ENCODE measurements around the gene KLRF2. TPM values are rescaled to one million over a fixed set of nuclear protein-coding genes. Genes with fewer than 3 reads are reported as not detected.

The KLRF2 gene
- total RNA-seq, 6 experiments from 2014 or later: not detected

DNA sequence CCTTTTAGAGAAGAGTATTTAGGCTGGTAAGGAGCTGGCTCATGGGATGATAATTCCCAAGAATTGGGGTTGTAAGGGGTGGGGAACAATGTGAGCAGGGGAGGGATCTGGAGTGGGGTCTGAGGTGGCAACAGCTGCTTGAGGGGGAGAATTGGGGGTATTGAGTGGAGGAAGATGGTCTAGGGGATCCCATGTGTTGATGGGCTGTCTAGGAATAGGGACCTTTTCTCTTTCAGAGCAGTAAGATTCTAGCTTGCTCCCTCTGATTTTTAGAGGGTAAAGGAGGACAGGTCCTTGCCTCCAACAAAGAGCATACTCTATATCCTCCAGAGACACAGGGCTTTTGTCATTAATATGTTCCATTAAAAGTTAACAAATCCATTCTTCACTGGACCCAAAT lies 28.4 kb downstream of the KLRF2 start:
- Mint-ChIP-seq H3K27ac (no peak overlapping the region), H3K27me3 (ENCODE audit: insufficient read depth) (peaks cover 5% of the 10 kb centered on the region), H3K4me1 (ENCODE audit: low read depth) (no peaks in the 10 kb centered on the region; the same call in 1 of the 2 replicates), H3K9me3 (peaks cover 26% of the 10 kb centered on the region), H3K36me3 (ENCODE audit: low read depth) (peaks cover 13% of the 10 kb centered on the region), H3K4me3 (no peak overlapping the region)
- TF ChIP-seq, protein P1, sequence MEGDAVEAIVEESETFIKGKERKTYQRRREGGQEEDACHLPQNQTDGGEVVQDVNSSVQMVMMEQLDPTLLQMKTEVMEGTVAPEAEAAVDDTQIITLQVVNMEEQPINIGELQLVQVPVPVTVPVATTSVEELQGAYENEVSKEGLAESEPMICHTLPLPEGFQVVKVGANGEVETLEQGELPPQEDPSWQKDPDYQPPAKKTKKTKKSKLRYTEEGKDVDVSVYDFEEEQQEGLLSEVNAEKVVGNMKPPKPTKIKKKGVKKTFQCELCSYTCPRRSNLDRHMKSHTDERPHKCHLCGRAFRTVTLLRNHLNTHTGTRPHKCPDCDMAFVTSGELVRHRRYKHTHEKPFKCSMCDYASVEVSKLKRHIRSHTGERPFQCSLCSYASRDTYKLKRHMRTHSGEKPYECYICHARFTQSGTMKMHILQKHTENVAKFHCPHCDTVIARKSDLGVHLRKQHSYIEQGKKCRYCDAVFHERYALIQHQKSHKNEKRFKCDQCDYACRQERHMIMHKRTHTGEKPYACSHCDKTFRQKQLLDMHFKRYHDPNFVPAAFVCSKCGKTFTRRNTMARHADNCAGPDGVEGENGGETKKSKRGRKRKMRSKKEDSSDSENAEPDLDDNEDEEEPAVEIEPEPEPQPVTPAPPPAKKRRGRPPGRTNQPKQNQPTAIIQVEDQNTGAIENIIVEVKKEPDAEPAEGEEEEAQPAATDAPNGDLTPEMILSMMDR (IDR thresholded peaks at IDR 0.05): no peak
- DNase-seq: no peak

DNA sequence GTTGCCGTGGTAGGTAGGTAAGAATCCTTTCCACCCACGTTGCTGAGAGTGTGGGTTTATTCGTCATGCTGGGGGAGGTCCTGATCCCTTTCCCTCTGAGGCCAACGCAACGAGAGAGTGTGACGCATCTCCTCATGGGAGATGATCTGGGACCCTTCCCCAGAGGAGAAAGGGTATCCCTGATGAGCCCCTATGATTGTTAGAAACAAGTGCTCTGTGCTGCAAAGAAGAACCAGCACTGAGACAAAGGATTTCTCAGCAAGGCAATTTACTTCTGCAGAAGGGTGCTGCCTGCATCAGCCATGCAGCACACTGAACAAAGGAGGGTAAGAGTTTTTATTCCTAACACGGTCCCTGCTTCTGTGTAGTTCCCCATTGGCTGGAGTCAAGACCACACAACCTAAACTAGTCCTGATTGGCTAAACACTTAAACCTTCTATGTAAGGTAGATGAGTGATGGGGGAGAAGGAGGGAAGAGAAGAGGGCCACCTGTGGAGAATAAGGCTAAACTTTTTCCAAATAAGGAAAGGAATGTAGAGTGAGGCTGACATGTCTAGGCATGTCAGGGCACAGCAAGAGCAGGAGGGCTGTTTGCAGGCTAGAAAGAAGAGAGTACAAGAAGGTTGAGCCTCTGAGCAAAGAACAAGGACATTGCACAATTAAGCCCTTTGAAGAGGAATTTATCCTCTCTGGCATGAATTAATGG lies 29.6 kb downstream of the KLRF2 start:
- Mint-ChIP-seq H3K9me3 (peaks cover 26% of the 10 kb centered on the region), H3K36me3 (ENCODE audit: low read depth) (peaks cover 13% of the 10 kb centered on the region), H3K27ac (no peak overlapping the region), H3K4me1 (ENCODE audit: low read depth) (no peaks in the 10 kb centered on the region; the same call in 1 of the 2 replicates), H3K4me3 (no peak overlapping the region), H3K27me3 (ENCODE audit: insufficient read depth) (peaks cover 4% of the 10 kb centered on the region)
- no peak for DNase-seq
- TF ChIP-seq, protein P1 (IDR thresholded peaks at IDR 0.05): no peak

DNA sequence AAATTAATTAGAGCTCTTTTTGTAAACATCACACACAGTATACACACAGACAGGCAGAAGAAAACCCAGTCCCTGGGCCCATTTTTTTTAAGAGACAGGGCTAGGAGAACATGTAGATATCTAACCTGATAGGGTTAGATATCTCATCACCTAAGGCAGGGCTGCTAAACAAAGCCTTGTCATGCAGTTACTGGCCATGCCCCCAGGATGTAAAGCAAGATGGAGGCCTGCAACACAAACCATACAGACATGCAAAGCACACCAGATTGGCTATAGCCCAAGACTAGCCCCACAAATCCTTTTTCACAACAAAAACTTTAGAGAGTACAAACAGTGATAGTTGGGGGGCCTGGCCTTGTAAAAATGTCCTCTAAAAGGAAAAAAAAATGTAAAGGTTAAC lies 30.4 kb downstream of the KLRF2 start:
- Mint-ChIP-seq H3K36me3 (ENCODE audit: low read depth) (peaks cover 13% of the 10 kb centered on the region), H3K4me3 (no peak overlapping the region), H3K9me3 (peaks cover 26% of the 10 kb centered on the region), H3K27ac (no peak overlapping the region), H3K27me3 (ENCODE audit: insufficient read depth) (peaks cover 4% of the 10 kb centered on the region), H3K4me1 (ENCODE audit: low read depth) (no peaks in the 10 kb centered on the region; the same call in 1 of the 2 replicates)
- TF ChIP-seq, protein P1 (IDR thresholded peaks at IDR 0.05): no peak
- DNase-seq: no peak

DNA sequence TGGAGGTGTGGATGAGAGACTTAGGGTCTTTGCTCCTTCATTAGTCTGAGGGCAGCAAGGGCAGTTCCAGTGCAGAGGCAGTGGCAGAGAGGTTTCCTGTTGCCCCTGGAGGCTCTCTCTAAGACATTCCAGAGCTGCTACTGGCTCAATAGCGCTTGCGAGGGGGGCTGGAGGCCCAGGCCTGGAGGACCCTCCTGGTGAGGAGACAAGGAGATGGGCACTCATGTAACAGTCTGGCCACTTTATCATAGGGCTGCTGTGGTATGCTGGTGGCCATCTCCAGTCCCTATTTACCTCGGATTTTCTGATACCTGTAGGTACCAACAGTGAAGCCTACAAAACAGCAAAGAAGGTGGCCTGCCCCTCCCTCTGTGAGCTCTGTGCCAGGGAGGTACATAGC lies 38.2 kb downstream of the KLRF2 start:
- no peak overlapping the region for H3K27ac Mint-ChIP-seq
- H3K4me1 Mint-ChIP-seq (ENCODE audit: low read depth): no peaks in the 10 kb centered on the region
- no peak for DNase-seq
- H3K9me3 Mint-ChIP-seq: no peaks in the 10 kb centered on the region
- TF ChIP-seq, protein P1 (IDR thresholded peaks at IDR 0.05): no peak
- peaks cover 4% of the 10 kb centered on the region; the same call in 1 of the 2 replicates for H3K27me3 Mint-ChIP-seq (ENCODE audit: insufficient read depth)
- H3K36me3 Mint-ChIP-seq (ENCODE audit: low read depth): no peaks in the 10 kb centered on the region
- H3K4me3 Mint-ChIP-seq: no peak overlapping the region

DNA sequence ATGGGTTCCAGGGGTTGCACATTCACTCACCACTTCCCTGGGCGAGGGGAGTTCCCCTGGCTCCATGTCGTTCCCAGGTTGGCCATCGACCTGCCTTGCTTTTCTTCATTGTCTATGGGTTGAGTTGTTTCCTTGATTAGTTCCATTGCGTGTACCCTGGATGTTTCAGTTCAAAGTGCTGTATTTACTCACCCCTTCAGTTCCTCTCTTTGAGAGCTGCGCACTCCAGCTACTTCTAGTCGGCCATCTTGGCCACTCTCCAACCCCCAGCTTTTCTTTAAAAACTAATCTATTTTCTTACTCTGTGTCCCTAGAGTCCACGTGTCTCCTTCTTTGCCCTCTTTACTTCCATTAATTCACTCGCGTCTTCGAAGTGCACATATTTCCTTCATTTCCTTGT lies 39.2 kb downstream of the KLRF2 start:
- Mint-ChIP-seq H3K4me3 (no peak overlapping the region), H3K4me1 (ENCODE audit: low read depth) (peaks cover under 1% of the 10 kb centered on the region; the same call in 1 of the 2 replicates), H3K27me3 (ENCODE audit: insufficient read depth) (peaks cover 4% of the 10 kb centered on the region; the same call in 1 of the 2 replicates), H3K27ac (no peak overlapping the region), H3K36me3 (ENCODE audit: low read depth) (no peaks in the 10 kb centered on the region), H3K9me3 (no peaks in the 10 kb centered on the region)
- no peak for DNase-seq
- TF ChIP-seq, protein P1 (IDR thresholded peaks at IDR 0.05): no peak
